Astrocyte (in vitro differentiated cells and primary cell): ENCODE measurements around the gene ADORA1. TPM values are rescaled to one million over a fixed set of nuclear protein-coding genes. Genes with fewer than 3 reads are reported as not detected.

Source experiments
- DNase-seq: peaks from one replicate; pipeline ENCODE4 v3.0.0-alpha.2; 2010; ENCODE audit warnings: low read depth
- FAIRE-seq: peaks from 2 replicates; lab custom pipeline; 2011; peaks lifted over from hg19 to GRCh38; lab: Jason Lieb, UNC
- H2AFZ ChIP-seq: 2 replicates; pipeline ENCODE4 v1.6.0; 2012; ENCODE audit warnings: low read depth, low read length, inconsistent platforms
- H3K27ac ChIP-seq: 2 replicates; pipeline ENCODE4 v1.5.1; 2011; ENCODE audit warnings: low read depth, low read length, inconsistent platforms
- H3K27me3 ChIP-seq: 2 replicates; pipeline ENCODE4 v1.6.0; 2011; ENCODE audit warnings: low read length, inconsistent platforms; ENCODE audit not compliant: insufficient read depth
- H3K36me3 ChIP-seq: 2 replicates; pipeline ENCODE4 v1.5.1; 2011; ENCODE audit warnings: low read length, inconsistent platforms; ENCODE audit not compliant: insufficient read depth
- H3K4me1 ChIP-seq: 2 replicates; pipeline ENCODE4 v1.5.1; 2011; ENCODE audit warnings: low read length, inconsistent platforms; ENCODE audit not compliant: insufficient read depth
- H3K4me2 ChIP-seq: 2 replicates; pipeline ENCODE4 v1.6.0; 2012; ENCODE audit warnings: low read length, inconsistent platforms
- H3K4me3 ChIP-seq: 2 replicates; pipeline ENCODE4 v1.5.1; 2011; ENCODE audit warnings: low read depth, mild to moderate bottlenecking, low read length, inconsistent platforms; ENCODE audit not compliant: insufficient read depth
- H3K79me2 ChIP-seq: 2 replicates; pipeline ENCODE4 v1.6.0; 2012; ENCODE audit warnings: mild to moderate bottlenecking, low read length, inconsistent platforms; ENCODE audit not compliant: insufficient read depth
- H3K9ac ChIP-seq: 2 replicates; pipeline ENCODE4 v1.6.0; 2012; ENCODE audit warnings: mild to moderate bottlenecking, low read length, inconsistent platforms
- H3K9me3 ChIP-seq: 2 replicates; pipeline ENCODE4 v1.5.1; 2012; ENCODE audit warnings: low read depth, mild to moderate bottlenecking, low read length, inconsistent platforms; ENCODE audit not compliant: insufficient read depth
- H4K20me1 ChIP-seq: 2 replicates; pipeline ENCODE4 v1.6.0; 2012; ENCODE audit warnings: low read length, inconsistent platforms; ENCODE audit not compliant: insufficient read depth
- H3K27ac Mint-ChIP-seq: one replicate; pipeline ENCODE4 v1.8.0; 2021; ENCODE audit warnings: mild to moderate bottlenecking, mixed read lengths; ENCODE audit not compliant: unreplicated experiment
- H3K27me3 Mint-ChIP-seq: one replicate; pipeline ENCODE4 v1.8.0; 2021; ENCODE audit warnings: low read depth, mixed read lengths; ENCODE audit not compliant: unreplicated experiment
- H3K36me3 Mint-ChIP-seq: one replicate; pipeline ENCODE4 v1.8.0; 2021; ENCODE audit warnings: low read depth, mixed read lengths; ENCODE audit not compliant: unreplicated experiment
- H3K4me1 Mint-ChIP-seq: one replicate; pipeline ENCODE4 v1.8.0; 2021; ENCODE audit warnings: low read depth, mixed read lengths; ENCODE audit not compliant: unreplicated experiment
- H3K4me3 Mint-ChIP-seq: one replicate; pipeline ENCODE4 v1.8.0; 2021; ENCODE audit warnings: mild to moderate bottlenecking, moderate library complexity, mixed read lengths; ENCODE audit not compliant: unreplicated experiment
- H3K9me3 Mint-ChIP-seq: one replicate; pipeline ENCODE4 v1.8.0; 2021; ENCODE audit warnings: mild to moderate bottlenecking, mixed read lengths; ENCODE audit not compliant: unreplicated experiment
- CTCF ChIP-seq: IDR thresholded peaks from 2 replicates; pipeline ENCODE4 v1.5.1; 2011; ENCODE audit warnings: low read depth, mild to moderate bottlenecking, inconsistent platforms, low read length, moderate library complexity; ENCODE audit not compliant: insufficient read depth
- EZH2 ChIP-seq: IDR thresholded peaks from 2 replicates; pipeline ENCODE4 v1.6.1; 2012; ENCODE audit warnings: mild to moderate bottlenecking, low read length, inconsistent platforms; ENCODE audit not compliant: insufficient read depth
- total RNA-seq: library from RNA; stranded (reverse); gene quantifications from 2 replicates; pipeline ENCODE4 v1.2.1, GENCODE V29; 2021

The ADORA1 gene
- total RNA-seq, 1 donor from 2014 or later, result 5.7 TPM

GRCh38 chr1:203161703-203162102 lies 34.2 kb downstream of the ADORA1 start:
- H4K20me1 ChIP-seq, result peaks cover 3% of the 10 kb centered on the region
- no peaks in the 10 kb centered on the region for H3K4me1 ChIP-seq
- peaks cover 4% of the 10 kb centered on the region for H3K9me3 ChIP-seq
- Mint-ChIP-seq H3K9me3 (peaks cover 34% of the 10 kb centered on the region), H3K36me3 (peaks cover 27% of the 10 kb centered on the region), H3K4me1 (no peaks in the 10 kb centered on the region), H3K4me3 (no peak overlapping the region), H3K27me3 (peaks cover 53% of the 10 kb centered on the region), H3K27ac (no peak overlapping the region)
- DNase-seq, result no peak
- H2AFZ ChIP-seq, result no peak overlapping the region
- no peak overlapping the region for H3K4me2 ChIP-seq
- H3K27ac ChIP-seq, result no peak overlapping the region
- H3K79me2 ChIP-seq, result no peaks in the 10 kb centered on the region
- TF ChIP-seq EZH2, result no peak
- TF ChIP-seq CTCF, result no peak
- no peaks in the 10 kb centered on the region for H3K36me3 ChIP-seq
- H3K27me3 ChIP-seq, result peaks cover 2% of the 10 kb centered on the region
- no peak for FAIRE-seq
- no peak overlapping the region for H3K4me3 ChIP-seq
- no peak overlapping the region for H3K9ac ChIP-seq

GRCh38 chr1:203162403-203162802 lies 34.9 kb downstream of the ADORA1 start:
- peaks cover 28% of the 10 kb centered on the region for H3K36me3 Mint-ChIP-seq
- H3K9me3 ChIP-seq, result peaks cover 4% of the 10 kb centered on the region
- H3K4me1 Mint-ChIP-seq, result no peaks in the 10 kb centered on the region
- no peak overlapping the region for H3K9ac ChIP-seq
- no peak overlapping the region for H3K4me3 Mint-ChIP-seq
- TF ChIP-seq CTCF (no peak), EZH2 (no peak)
- H4K20me1 ChIP-seq, result peaks cover 3% of the 10 kb centered on the region
- no peaks in the 10 kb centered on the region for H3K79me2 ChIP-seq
- H3K27me3 Mint-ChIP-seq, result peaks cover 55% of the 10 kb centered on the region
- no peak overlapping the region for H2AFZ ChIP-seq
- no peak overlapping the region for H3K4me3 ChIP-seq
- DNase-seq (no peak), FAIRE-seq (no peak)
- H3K4me1 ChIP-seq, result no peaks in the 10 kb centered on the region
- no peak overlapping the region for H3K27ac Mint-ChIP-seq
- no peak overlapping the region for H3K4me2 ChIP-seq
- no peak overlapping the region for H3K27ac ChIP-seq
- H3K36me3 ChIP-seq, result no peaks in the 10 kb centered on the region
- H3K27me3 ChIP-seq, result peaks cover 2% of the 10 kb centered on the region
- H3K9me3 Mint-ChIP-seq, result peaks cover 34% of the 10 kb centered on the region

GRCh38 chr1:203163891-203164635 lies 36.5 kb downstream of the ADORA1 start:
- no peaks in the 10 kb centered on the region for H3K79me2 ChIP-seq
- no peak overlapping the region for H3K4me3 Mint-ChIP-seq
- peaks cover 3% of the 10 kb centered on the region for H4K20me1 ChIP-seq
- H3K4me2 ChIP-seq, result no peak overlapping the region
- no peaks in the 10 kb centered on the region for H3K4me1 Mint-ChIP-seq
- H3K9me3 ChIP-seq, result no peaks in the 10 kb centered on the region
- H3K27me3 Mint-ChIP-seq, result peaks cover 56% of the 10 kb centered on the region
- H3K9ac ChIP-seq, result no peak overlapping the region
- no peaks in the 10 kb centered on the region for H3K4me1 ChIP-seq
- peaks cover 29% of the 10 kb centered on the region for H3K36me3 Mint-ChIP-seq
- TF ChIP-seq CTCF, result no peak
- no peak for TF ChIP-seq EZH2
- H3K27ac Mint-ChIP-seq, result no peak overlapping the region
- H3K36me3 ChIP-seq, result no peaks in the 10 kb centered on the region
- no peak overlapping the region for H3K4me3 ChIP-seq
- H3K27me3 ChIP-seq, result peaks cover 2% of the 10 kb centered on the region
- H3K9me3 Mint-ChIP-seq, result peaks cover 24% of the 10 kb centered on the region
- H3K27ac ChIP-seq, result no peak overlapping the region
- H2AFZ ChIP-seq, result no peak overlapping the region
- no peak for FAIRE-seq
- DNase-seq, result no peak
